ENCODE results near the gene PXDN.

GRCh38 chr2:1791006-1791605, 46.8 kb upstream of the PXDN start:
- TF ChIP-seq CTCF (IDR thresholded peaks at IDR 0.05) (no peak), POLR2A (IDR thresholded peaks at IDR 0.05) (no peak)

All from esophagus squamous epithelium (tissue), 4 donors.